Muscle layer of duodenum (tissue), 2 donors: ENCODE results near the gene SUGP1.
A peak's percentile ranks its signal among the peaks of the same experiment; 100 is the strongest.

ENCODE experiments used
- H3K27ac ChIP-seq: one replicate; pipeline ENCODE4 v1.7.0; 2013; ENCODE audit warnings: mild to moderate bottlenecking, low read length
- H3K27me3 ChIP-seq: one replicate; pipeline ENCODE4 v1.7.0; 2013; ENCODE audit warnings: low read depth, mild to moderate bottlenecking, control low read depth, low read length
- H3K36me3 ChIP-seq, 2 donors: one replicate each; pipeline ENCODE4 v1.7.0; 2013; ENCODE audit warnings: low read length in 2 of 2, control low read depth in 1 of 2, mild to moderate bottlenecking in 1 of 2; ENCODE audit not compliant: insufficient read depth in 2 of 2, control insufficient read depth in 1 of 2
- H3K4me1 ChIP-seq, 2 donors: one replicate each; pipeline ENCODE4 v1.7.0; 2013; ENCODE audit warnings: low read length in 2 of 2, mild to moderate bottlenecking in 2 of 2, control low read depth in 1 of 2, moderate library complexity in 1 of 2; ENCODE audit not compliant: insufficient read depth in 2 of 2, control insufficient read depth in 1 of 2
- H3K4me3 ChIP-seq, 2 donors: one replicate each; pipeline ENCODE4 v1.7.0; 2013; ENCODE audit warnings: low read length in 2 of 2, low read depth in 1 of 2, mild to moderate bottlenecking in 1 of 2
- H3K9me3 ChIP-seq, 2 donors: one replicate each; pipeline ENCODE4 v1.7.0; 2013; ENCODE audit warnings: low read length in 2 of 2, control low read depth in 1 of 2, mild to moderate bottlenecking in 1 of 2; ENCODE audit not compliant: control insufficient read depth in 1 of 2
- donor health status: healthy.

SUGP1 gene

GRCh38 chr19:19341026-19341425, 20.7 kb upstream of the SUGP1 start:
- H3K36me3 ChIP-seq, result peaks cover 55 to 85% of the 10 kb centered on the region in 2 donors
- no peak overlapping the region for H3K4me3 ChIP-seq
- no peaks in the 10 kb centered on the region for H3K4me1 ChIP-seq
- no peak overlapping the region for H3K27ac ChIP-seq
- no peaks in the 10 kb centered on the region for H3K9me3 ChIP-seq
- H3K27me3 ChIP-seq, result no peaks in the 10 kb centered on the region

DNA sequence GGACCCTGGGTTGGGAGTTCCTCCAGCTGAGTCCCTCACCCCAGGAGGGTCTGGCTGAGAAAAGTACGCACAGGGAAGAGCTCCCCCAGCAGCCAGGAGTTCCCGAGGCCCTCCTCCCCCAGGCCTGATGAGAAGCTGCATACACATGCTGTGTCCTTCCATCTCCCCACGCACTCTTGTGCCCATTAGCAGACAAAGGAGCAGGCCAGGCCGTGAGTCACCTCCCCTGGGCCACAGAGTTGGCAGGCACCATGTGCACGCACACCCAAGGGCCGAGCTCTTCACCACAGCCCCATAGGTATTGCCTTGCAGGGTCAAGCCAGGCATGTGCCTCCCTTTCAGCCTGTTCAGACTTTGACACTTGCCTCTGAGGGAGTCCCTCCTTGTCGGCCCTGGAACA, 17.8 kb upstream of the SUGP1 start:
- Histone ChIP-seq H3K27me3 (no peaks in the 10 kb centered on the region), H3K36me3 (peaks cover 41 to 80% of the 10 kb centered on the region in 2 donors), H3K27ac (no peak overlapping the region), H3K9me3 (no peaks in the 10 kb centered on the region), H3K4me1 (no peaks in the 10 kb centered on the region), H3K4me3 (no peak overlapping the region)

DNA sequence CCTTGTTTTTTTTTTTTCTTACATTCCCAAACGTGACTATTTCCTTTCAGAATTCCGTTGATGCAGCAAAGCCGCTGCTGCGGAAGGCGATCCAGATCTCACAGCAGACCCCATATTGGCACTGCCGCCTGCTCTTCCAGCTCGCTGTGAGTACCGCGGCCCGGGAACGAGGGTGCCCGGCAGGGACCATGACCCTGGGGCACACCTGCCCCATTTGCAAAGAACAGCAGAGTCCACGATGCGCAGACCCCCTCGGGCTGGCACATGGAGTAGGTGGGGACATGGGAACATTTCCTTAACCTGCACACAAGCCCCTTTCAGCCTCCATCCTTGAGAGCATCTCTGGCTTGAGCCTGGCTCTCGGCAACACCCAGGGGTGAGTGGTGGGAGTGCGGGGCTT, 16.8 kb upstream of the SUGP1 start:
- no peak overlapping the region for H3K27ac ChIP-seq

GRCh38 chr19:19336597-19336996, 16.3 kb upstream of the SUGP1 start:
- no peak overlapping the region for H3K4me3 ChIP-seq
- H3K9me3 ChIP-seq, result no peaks in the 10 kb centered on the region
- H3K4me1 ChIP-seq, result no peaks in the 10 kb centered on the region
- H3K27me3 ChIP-seq, result no peaks in the 10 kb centered on the region
- H3K27ac ChIP-seq, result no peak overlapping the region
- peaks cover 37 to 80% of the 10 kb centered on the region in 2 donors for H3K36me3 ChIP-seq

More for the DNA sequence above, 16.8 kb upstream of the SUGP1 start:
- Histone ChIP-seq H3K36me3 (peaks cover 42 to 80% of the 10 kb centered on the region in 2 donors), H3K4me1 (no peaks in the 10 kb centered on the region), H3K27me3 (no peaks in the 10 kb centered on the region), H3K9me3 (no peaks in the 10 kb centered on the region), H3K4me3 (no peak overlapping the region)

GRCh38 chr19:19335408-19336158, 15.3 kb upstream of the SUGP1 start:
- H3K27ac ChIP-seq, result peak overlapping the region; percentile 40
- no peak overlapping the region for H3K4me3 ChIP-seq
- H3K27me3 ChIP-seq, result no peaks in the 10 kb centered on the region
- no peaks in the 10 kb centered on the region for H3K4me1 ChIP-seq
- peaks cover 37 to 76% of the 10 kb centered on the region in 2 donors for H3K36me3 ChIP-seq
- H3K9me3 ChIP-seq, result no peaks in the 10 kb centered on the region

- Histone ChIP-seq H3K36me3 (peaks cover 37 to 79% of the 10 kb centered on the region in 2 donors), H3K27me3 (no peaks in the 10 kb centered on the region), H3K9me3 (no peaks in the 10 kb centered on the region), H3K4me3 (no peak overlapping the region), H3K4me1 (no peaks in the 10 kb centered on the region), H3K27ac (peak overlapping the region; percentile 40)
Observed at GRCh38 chr19:19334989-19335344, 14.7 kb upstream of the SUGP1 start.

GRCh38 chr19:19334063-19334988, 14.0 kb upstream of the SUGP1 start:
- Histone ChIP-seq H3K27me3 (no peaks in the 10 kb centered on the region), H3K9me3 (no peaks in the 10 kb centered on the region), H3K36me3 (peaks cover 37 to 83% of the 10 kb centered on the region in 2 donors), H3K4me1 (no peaks in the 10 kb centered on the region), H3K27ac (peak overlapping the region; percentile 31), H3K4me3 (no peak overlapping the region)

- Histone ChIP-seq H3K4me3 (no peak overlapping the region), H3K27me3 (no peaks in the 10 kb centered on the region), H3K4me1 (peaks cover 0 to 9% of the 10 kb centered on the region in 2 donors), H3K9me3 (no peaks in the 10 kb centered on the region), H3K27ac (no peak overlapping the region), H3K36me3 (peaks cover 15 to 53% of the 10 kb centered on the region in 2 donors)
Observed at GRCh38 chr19:19329126-19329525, 8.8 kb upstream of the SUGP1 start.

GRCh38 chr19:19327672-19328071, 7.4 kb upstream of the SUGP1 start:
- no peaks in the 10 kb centered on the region for H3K27me3 ChIP-seq
- no peak overlapping the region for H3K27ac ChIP-seq
- no peaks in the 10 kb centered on the region for H3K9me3 ChIP-seq
- H3K36me3 ChIP-seq, result peaks cover 15 to 50% of the 10 kb centered on the region in 2 donors
- H3K4me1 ChIP-seq, result peaks cover 0 to 17% of the 10 kb centered on the region in 2 donors
- H3K4me3 ChIP-seq, result no peak overlapping the region

GRCh38 chr19:19324059-19324770, 3.9 kb upstream of the SUGP1 start:
- H3K36me3 ChIP-seq, result peaks cover 7 to 24% of the 10 kb centered on the region in 2 donors
- no peak overlapping the region for H3K4me3 ChIP-seq
- peaks cover 4 to 38% of the 10 kb centered on the region in 2 donors for H3K4me1 ChIP-seq
- H3K27me3 ChIP-seq, result no peaks in the 10 kb centered on the region
- H3K9me3 ChIP-seq, result no peaks in the 10 kb centered on the region
- no peak overlapping the region for H3K27ac ChIP-seq

GRCh38 chr19:19321141-19321577, 850 bp upstream of the SUGP1 start:
- peak overlapping the region; percentile 97 to 98 for H3K4me3 ChIP-seq
- H3K27me3 ChIP-seq, result no peaks in the 10 kb centered on the region
- peaks cover 12 to 19% of the 10 kb centered on the region in 2 donors for H3K36me3 ChIP-seq
- H3K4me1 ChIP-seq, result peaks cover 6 to 40% of the 10 kb centered on the region in 2 donors
- peak overlapping the region; percentile 93 for H3K27ac ChIP-seq
- H3K9me3 ChIP-seq, result no peaks in the 10 kb centered on the region
